K562 (cell line): ENCODE measurements around the gene POMT2. TPM values are rescaled to one million over a fixed set of nuclear protein-coding genes. Genes with fewer than 3 reads are reported as not detected.

Experiments
- ETV1 ChIP-seq: fragments of 450-650 bp; conservative IDR thresholded peaks from 2 replicates; pipeline ENCODE4 v1.6.1; 2016; ENCODE audit warnings: missing genetic modification characterization, control low read depth, low read depth, missing compliant biosample characterization
- IRF2 ChIP-seq: sonication (generic); formaldehyde crosslinking; IDR thresholded peaks from 2 replicates; pipeline ENCODE4 v1.8.1; 2022; ENCODE audit warnings: mild to moderate bottlenecking, missing genetic modification reagents
- IRF9 ChIP-seq: fragments of 450-650 bp; IDR thresholded peaks from 2 replicates; pipeline ENCODE4 v1.6.1; 2016; ENCODE audit warnings: missing biosample characterization, missing genetic modification characterization
- JUND ChIP-seq, 2 experiments: IDR thresholded peaks; 2 replicates in 1 of 2; 3 replicates in 1 of 2; pipeline ENCODE4 v1.6.1; 2011; ENCODE audit warnings: borderline replicate concordance in 2 of 2, low read depth in 2 of 2, low read length in 2 of 2, improper control_type of control experiment in 1 of 2, missing biosample characterization in 1 of 2, missing genetic modification characterization in 1 of 2, missing genetic modification reagents in 1 of 2
- MLX ChIP-seq, 2 experiments: fragments of 450-650 bp in 1 of 2; sonication (generic) in 1 of 2; formaldehyde crosslinking; conservative IDR thresholded peaks; 2 replicates each; pipeline versions ENCODE4 v1.4.0 to v1.8.1; 2020 to 2022; ENCODE audit warnings: mild to moderate bottlenecking in 1 of 2, missing genetic modification reagents in 1 of 2
- MYNN ChIP-seq, 2 experiments: sonication (generic); formaldehyde crosslinking in 1 of 2; IDR thresholded peaks; 2 replicates each; pipeline versions ENCODE4 v1.5.0 to v1.6.1; 2016 to 2020; ENCODE audit warnings: antibody characterized with exemption in 1 of 2, missing genetic modification reagents in 1 of 2
- NR2C2 ChIP-seq, 2 experiments: fragments of 200-800 bp in 1 of 2; sonication (Bioruptor generic) in 1 of 2; sonication (generic) in 1 of 2; formaldehyde crosslinking in 1 of 2; IDR thresholded peaks; 2 replicates each; pipeline versions ENCODE4 v1.6.1 to v1.8.0; 2016 to 2022; ENCODE audit warnings: mild to moderate bottlenecking in 1 of 2, missing compliant biosample characterization in 1 of 2, missing genetic modification characterization in 1 of 2, missing genetic modification reagents in 1 of 2
- PCBP2 ChIP-seq: fragments of 200-400 bp; formaldehyde crosslinking; IDR thresholded peaks from 2 replicates; pipeline ENCODE4 v1.6.1; 2018; ENCODE audit warnings: low read length, low read depth, mild to moderate bottlenecking, moderate library complexity; ENCODE audit not compliant: poor library complexity, severe bottlenecking
- RNF2 ChIP-seq: sonication (generic); IDR thresholded peaks from 2 replicates; pipeline ENCODE4 v1.6.1; 2016
- SLC30A9 ChIP-seq: fragments of 250-450 bp; sonication (Bioruptor Pico); IDR thresholded peaks from 2 replicates; pipeline ENCODE4 v1.8.0; 2022; ENCODE audit warnings: mild to moderate bottlenecking, moderate library complexity
- ZBTB40 ChIP-seq, 2 experiments: fragments of 450-650 bp in 1 of 2; sonication (generic) in 1 of 2; formaldehyde crosslinking in 1 of 2; IDR thresholded peaks; 2 replicates each; pipeline versions ENCODE4 v1.7.1 to v1.9.0; 2016 to 2022; ENCODE audit warnings: inconsistent platforms in 1 of 2, mild to moderate bottlenecking in 1 of 2, missing genetic modification reagents in 1 of 2
- ZNF740 ChIP-seq, 3 experiments: fragments of 200-800 bp in 1 of 3; sonication (Bioruptor generic) in 1 of 3; sonication (generic) in 1 of 3; formaldehyde crosslinking in 1 of 3; IDR thresholded peaks; 2 replicates each; pipeline versions ENCODE4 v1.6.1 to v1.8.0; 2016 to 2022; ENCODE audit warnings: mild to moderate bottlenecking in 2 of 3, missing compliant biosample characterization in 2 of 3, missing genetic modification characterization in 2 of 3, missing genetic modification reagents in 1 of 3
- polyA plus RNA-seq, 8 experiments: library from polyadenylated mRNA; depleted of rRNA in 4 of 8; stranded (reverse) in 5 of 8; unstranded in 3 of 8; fragments of >200 nt; fragmentation: Nextera tagmentation in 2 of 8; fragmentation: Illumina TruSeq in 1 of 8; extraction: Ambion mirVana in 2 of 8; extraction: Trizol in 1 of 8; gene quantifications; 2 replicates each; pipeline versions ENCODE4 v1.2.1 to v1.2.3, GENCODE V29; 2011 to 2014; ENCODE audit warnings: inconsistent platforms in 1 of 8, missing spikeins in 1 of 8
- total RNA-seq, 7 experiments: library from RNA; depleted of rRNA in 6 of 7; stranded (reverse); fragments of >200 nt in 6 of 7; fragmentation: Illumina TruSeq in 2 of 7; extraction: Trizol in 2 of 7; gene quantifications; 2 replicates each; pipeline versions ENCODE4 v1.2.1 to v1.2.3, GENCODE V29; 2011 to 2021; ENCODE audit warnings: low replicate concordance in 1 of 7

The POMT2 gene
- total and polyA plus RNA-seq, 9 of the 15 experiments (the other 6 are each of a cell fraction or from before 2014, with no cell fraction given), result 0.39 to 16.6 (median 7.8) TPM

GRCh38 chr14:77268989-77269600, 51.6 kb downstream of the POMT2 start (continued):
- TF ChIP-seq ZBTB40 (IDR thresholded peaks at IDR 0.05), result no peak
- no peak for TF ChIP-seq ZBTB40 (CRISPR knock-in tag; IDR thresholded peaks at IDR 0.05)
- TF ChIP-seq IRF9 (tag), result no peak
- TF ChIP-seq MYNN (IDR thresholded peaks at IDR 0.05), result no peak
- TF ChIP-seq MYNN (CRISPR knock-in tag; IDR thresholded peaks at IDR 0.05), result no peak
- TF ChIP-seq SLC30A9, result no peak
- TF ChIP-seq IRF2, result no peak
- no peak for TF ChIP-seq PCBP2
- no peak for TF ChIP-seq MLX (CRISPR knock-in tag; conservative IDR thresholded peaks at IDR 0.05)
- TF ChIP-seq ETV1, result no peak
- no peak for TF ChIP-seq ZNF740 (CRISPR knock-in tag; IDR thresholded peaks at IDR 0.05)
- TF ChIP-seq ZNF740 (tag; IDR thresholded peaks at IDR 0.05), result no peak
- TF ChIP-seq RNF2, result no peak
- TF ChIP-seq JUND (IDR thresholded peaks at IDR 0.05; ENCODE audit: borderline replicate concordance, low read depth, low read length), result no peak
- no peak for TF ChIP-seq JUND (tag; IDR thresholded peaks at IDR 0.05; ENCODE audit: borderline replicate concordance, low read depth, low read length)
- TF ChIP-seq NR2C2 (CRISPR knock-in tag; IDR thresholded peaks at IDR 0.05), result no peak
- no peak for TF ChIP-seq NR2C2 (tag; IDR thresholded peaks at IDR 0.05)
